HL-60/S4 (cell line): ENCODE measurements around the gene STOM.

Source experiments
- in situ Hi-C: fragments of 300-500 bp; cut with MboI; formaldehyde crosslinking; loops from 2 replicates; pipeline ENCODE4 v1.14.3; 2022; ENCODE audit warnings: low sequenced_read_pairs

Gene STOM

GRCh38 chr9:121369595-121370265, at the start of gene STOM:
Gene STOM (minus strand): TSS chr9:121370250. CDS start chr9:121370187, 63 bp downstream.
- in situ Hi-C loops = no loop called here

DNA sequence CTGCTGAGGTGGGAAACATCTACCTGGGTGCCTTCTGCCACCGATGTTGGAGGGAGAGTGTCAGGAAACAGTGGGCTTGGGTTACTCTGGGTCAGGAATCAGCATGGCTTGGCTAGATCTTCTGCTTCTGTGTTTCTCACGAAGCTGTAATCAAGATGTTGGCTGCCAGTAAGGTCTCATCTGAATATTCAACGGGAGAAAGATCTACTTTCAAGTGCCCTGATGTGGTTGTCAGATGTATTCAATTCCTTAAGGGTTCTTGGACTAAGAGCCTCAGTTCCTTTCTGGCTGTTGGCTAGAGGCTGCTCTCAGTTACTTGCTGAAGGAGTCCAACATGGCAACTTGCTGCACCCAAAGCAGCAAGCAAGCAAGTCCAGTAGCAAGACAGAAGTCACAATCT, 41.9 kb upstream of the STOM start:
- in situ Hi-C loops = no loop called here

DNA sequence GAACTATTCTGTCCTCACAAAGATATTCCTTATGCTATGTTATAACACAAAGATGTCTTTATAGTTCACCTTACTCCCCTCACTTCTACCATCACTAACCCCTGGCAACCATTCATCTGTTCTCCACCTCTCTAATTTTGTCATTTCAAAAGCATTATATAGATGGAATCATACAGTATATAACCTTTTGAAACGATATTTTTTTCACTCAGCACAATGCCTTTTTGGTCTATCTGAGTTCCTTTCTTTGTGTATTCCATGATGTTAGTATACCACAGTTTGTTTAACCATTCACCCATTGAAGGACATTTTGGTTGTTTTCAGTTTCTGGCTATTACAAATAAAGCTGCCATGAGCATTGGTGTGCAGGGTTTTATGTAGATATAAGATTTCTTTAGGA, 35.8 kb upstream of the STOM start:
- in situ Hi-C loops = no loop called here

DNA sequence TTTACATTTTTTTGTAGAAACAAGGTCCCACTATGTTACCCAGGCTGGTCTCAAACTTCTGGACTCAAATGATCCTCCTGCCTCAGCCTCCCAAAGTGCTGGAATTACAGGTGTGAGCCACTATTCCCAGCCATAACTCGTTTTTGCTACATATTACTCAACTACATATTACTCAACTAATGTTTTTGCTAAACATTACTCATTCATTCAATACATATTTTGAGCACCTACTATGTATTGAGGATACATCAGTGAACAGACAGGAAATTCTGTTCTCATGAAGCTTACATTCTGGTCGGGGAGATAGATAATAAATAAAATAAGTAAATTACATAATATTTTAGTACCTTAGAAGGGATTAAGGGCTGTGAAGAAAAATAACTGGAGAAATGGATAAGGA, 34.9 kb upstream of the STOM start:
- in situ Hi-C loops = no loop called here

DNA sequence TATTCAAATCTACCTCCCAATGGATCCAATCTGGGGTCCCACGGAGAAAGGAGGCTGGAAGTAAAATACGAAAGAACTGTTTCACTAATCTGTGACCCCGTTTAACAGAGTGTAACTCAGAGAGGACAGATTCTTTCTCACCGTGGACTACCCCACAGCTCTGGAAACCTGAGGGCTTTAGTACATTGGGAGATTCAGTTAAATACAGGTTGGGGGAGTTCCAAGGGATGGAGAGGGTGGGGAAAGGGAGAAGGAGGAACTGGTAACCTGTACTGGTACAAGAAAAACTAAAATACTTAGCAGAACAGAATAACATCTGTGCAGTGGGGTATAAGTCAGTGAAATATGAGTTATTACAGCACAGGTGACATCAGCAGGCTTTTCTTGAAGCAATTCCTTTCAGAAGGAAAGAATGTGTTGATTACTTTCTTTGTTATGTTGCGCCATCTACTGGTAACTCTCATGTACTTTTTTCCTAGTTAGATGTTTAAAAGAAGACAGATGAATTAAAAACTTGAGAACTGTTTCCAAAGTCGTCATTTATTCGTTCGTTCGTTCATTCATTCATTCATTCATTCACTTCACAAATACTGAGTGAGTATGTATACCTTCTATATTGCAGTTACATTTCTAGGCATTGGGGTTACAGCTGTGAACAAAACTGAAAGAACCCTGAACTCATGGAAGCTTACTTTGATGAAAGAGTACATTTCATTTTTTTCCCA, 30.0 kb upstream of the STOM start:
- in situ Hi-C loops = loop anchor here (5.0 to 25.0 kb wide), 4 partner anchors 83 to 663 kb away; no protein-coding TSS in a partner anchor

- in situ Hi-C loops = loop anchor here (5.0 to 25.0 kb wide), 4 partner anchors 82 to 662 kb away; no protein-coding TSS in a partner anchor
Measured at GRCh38 chr9:121399126-121399882, 29.3 kb upstream of the STOM start.

DNA sequence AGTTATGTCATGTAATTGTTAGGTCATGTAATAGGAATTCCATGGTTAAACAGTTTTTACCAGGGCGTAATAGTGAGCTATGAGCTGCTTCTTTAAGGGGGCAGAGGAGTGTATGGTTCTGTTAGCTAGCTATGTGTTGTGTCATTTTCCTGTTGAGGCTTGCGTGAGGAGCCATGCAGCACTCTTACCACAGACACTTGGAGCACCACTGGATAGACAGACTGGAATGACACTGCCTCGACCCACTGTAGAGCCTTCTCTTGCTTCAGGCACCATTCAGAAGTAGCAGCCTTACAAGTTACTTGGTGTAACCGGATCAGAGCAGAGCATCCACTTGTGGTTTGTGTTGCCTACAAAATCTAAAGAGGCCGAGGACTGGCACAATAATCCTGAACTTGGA, 28.3 kb upstream of the STOM start:
- in situ Hi-C loops = loop anchor here (5.0 to 25.0 kb wide), 4 partner anchors 81 to 661 kb away; no protein-coding TSS in a partner anchor

DNA sequence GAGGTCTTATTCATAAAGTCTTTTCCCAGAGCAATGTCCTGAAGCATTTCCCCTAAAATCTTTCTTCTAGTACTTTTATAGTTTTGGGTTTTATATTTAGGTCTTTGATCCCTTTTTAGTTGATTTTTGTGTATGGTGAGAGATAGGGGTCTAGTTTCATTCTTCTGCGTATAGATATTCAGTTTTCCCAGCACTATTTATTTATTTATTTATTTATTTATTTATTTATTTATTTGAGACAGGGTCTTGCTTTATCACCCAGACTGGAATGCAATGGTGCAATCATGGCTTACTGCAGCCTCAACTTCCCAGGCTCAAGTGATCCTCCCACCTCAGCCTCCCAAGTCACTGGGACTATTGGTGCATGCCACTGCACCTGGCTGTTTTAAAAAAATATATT, 27.2 kb upstream of the STOM start:
- in situ Hi-C loops = loop anchor here (5.0 to 25.0 kb wide), 4 partner anchors 80 to 660 kb away; no protein-coding TSS in a partner anchor

- in situ Hi-C loops = loop anchor here (5.0 to 25.0 kb wide), 4 partner anchors 78 to 658 kb away; no protein-coding TSS in a partner anchor
Measured at GRCh38 chr9:121395558-121395957, 25.5 kb upstream of the STOM start.

- in situ Hi-C loops = loop anchor here (25.0 kb wide), 2 partner anchors 407 to 657 kb away; no protein-coding TSS in a partner anchor
Measured at GRCh38 chr9:121394292-121394691, 24.2 kb upstream of the STOM start.

DNA sequence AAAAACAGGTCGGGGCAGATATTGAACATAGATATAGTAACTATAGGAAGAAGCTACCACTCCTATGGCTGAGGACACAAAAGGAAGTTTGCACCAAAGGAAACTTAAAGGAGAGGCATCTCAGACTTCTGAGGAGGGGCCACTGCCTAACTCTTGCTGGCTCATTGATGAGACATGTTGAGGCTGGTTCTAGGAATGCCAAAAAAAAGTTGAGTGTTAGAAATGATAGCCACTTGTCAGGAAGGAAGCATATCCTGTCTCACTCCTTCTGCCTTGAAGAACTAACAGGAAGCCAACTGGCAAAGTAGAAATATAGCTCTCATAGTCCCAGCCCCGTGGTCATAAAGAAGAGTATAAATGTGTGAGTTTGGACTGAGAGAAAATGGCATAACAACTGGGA, 23.3 kb upstream of the STOM start:
- in situ Hi-C loops = loop anchor here (25.0 kb wide), 2 partner anchors 406 to 656 kb away; no protein-coding TSS in a partner anchor

GRCh38 chr9:121390372-121390771, 20.3 kb upstream of the STOM start:
- in situ Hi-C loops = loop anchor here (25.0 kb wide), 2 partner anchors 403 to 653 kb away; no protein-coding TSS in a partner anchor

- in situ Hi-C loops = loop anchor here (25.0 kb wide), 2 partner anchors 401 to 651 kb away; no protein-coding TSS in a partner anchor
Measured at GRCh38 chr9:121388140-121388905, 18.3 kb upstream of the STOM start.

DNA sequence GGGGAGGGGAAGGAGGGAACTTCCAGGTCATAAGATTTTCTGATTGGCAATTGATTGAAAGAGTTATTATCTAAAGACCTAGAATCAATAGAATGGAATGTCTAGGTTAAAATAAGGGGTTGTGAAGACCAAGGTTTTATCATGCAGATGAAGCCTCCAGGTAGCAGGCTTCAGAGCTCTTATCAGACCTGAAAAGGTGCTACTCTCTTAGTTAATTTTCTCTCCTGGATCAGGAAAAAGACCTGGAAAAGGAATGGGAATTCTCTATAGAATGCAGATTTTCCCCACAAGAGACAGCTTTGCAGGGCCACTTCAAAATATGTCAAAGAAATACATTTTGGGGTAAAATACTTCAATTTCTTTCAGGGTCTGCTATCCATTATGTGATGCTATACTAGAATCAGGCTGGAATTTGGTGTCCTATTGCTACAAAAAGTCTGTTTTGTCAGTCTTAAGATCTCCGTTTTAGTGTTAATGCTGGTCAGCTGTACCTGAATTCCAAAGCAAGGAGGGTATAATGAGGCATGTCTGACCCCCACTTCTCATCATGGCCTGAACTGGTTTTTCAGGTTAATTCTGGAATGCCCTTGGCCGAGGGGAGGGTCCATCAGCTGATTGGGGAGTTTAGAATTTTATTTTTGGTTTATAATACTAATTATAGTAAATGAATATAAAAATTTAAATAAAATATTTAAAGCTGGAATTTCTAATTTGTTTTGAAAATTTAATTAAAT, 16.6 kb upstream of the STOM start:
- in situ Hi-C loops = loop anchor here (25.0 kb wide), 2 partner anchors 399 to 649 kb away; no protein-coding TSS in a partner anchor

DNA sequence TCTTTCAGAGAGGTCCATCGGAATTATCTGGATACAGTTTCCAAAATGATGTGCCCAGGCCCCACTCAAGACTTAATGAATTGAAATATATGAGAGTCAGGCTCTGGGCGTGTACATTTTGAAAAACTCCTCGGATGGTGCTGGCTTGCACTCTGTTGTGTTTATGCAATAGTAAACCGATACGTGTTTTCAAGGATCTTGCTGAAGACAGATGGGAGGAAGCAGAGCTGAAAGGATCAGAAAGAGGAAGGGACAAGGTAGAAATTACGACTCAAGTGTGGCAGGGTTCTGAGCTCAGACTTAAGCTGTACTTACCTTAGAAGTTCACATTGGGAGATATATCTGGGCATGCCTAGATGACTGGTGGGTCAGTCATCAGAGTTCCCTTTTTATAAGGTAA, 13.7 kb upstream of the STOM start:
- in situ Hi-C loops = loop anchor here (25.0 kb wide), 2 partner anchors 396 to 646 kb away; no protein-coding TSS in a partner anchor

- in situ Hi-C loops = loop anchor here (25.0 kb wide), 2 partner anchors 394 to 644 kb away; no protein-coding TSS in a partner anchor
Measured at GRCh38 chr9:121380846-121381245, 10.8 kb upstream of the STOM start.

DNA sequence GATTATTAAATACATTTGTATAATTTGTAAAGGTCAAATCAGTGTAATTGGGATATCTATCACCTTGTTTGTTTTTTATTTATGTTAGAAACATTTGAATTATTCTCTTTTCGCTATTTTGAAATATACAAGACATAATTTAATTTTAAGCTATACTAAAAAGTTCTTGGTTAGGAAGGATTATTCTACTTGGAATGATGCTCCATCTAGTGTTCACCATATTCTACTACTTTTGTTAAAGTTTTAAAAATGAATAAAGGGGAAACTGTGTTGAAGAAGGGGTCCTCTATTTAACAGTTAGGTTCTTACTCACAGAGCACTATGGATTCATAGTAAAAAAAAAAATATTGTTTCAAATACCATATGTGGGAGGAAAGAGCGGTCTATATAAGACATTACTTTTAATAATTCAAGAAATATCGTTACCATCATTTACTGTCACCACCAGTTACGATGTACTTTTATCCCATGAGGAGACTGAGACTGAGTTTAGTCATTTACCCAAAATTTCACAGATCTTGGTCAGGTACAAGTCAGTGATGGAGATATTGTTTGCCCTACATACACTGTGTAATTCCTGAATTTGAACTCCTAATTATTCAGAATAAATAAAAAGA, 6.3 kb upstream of the STOM start:
- in situ Hi-C loops = loop anchor here (25.0 kb wide), 2 partner anchors 389 to 639 kb away; no protein-coding TSS in a partner anchor

DNA sequence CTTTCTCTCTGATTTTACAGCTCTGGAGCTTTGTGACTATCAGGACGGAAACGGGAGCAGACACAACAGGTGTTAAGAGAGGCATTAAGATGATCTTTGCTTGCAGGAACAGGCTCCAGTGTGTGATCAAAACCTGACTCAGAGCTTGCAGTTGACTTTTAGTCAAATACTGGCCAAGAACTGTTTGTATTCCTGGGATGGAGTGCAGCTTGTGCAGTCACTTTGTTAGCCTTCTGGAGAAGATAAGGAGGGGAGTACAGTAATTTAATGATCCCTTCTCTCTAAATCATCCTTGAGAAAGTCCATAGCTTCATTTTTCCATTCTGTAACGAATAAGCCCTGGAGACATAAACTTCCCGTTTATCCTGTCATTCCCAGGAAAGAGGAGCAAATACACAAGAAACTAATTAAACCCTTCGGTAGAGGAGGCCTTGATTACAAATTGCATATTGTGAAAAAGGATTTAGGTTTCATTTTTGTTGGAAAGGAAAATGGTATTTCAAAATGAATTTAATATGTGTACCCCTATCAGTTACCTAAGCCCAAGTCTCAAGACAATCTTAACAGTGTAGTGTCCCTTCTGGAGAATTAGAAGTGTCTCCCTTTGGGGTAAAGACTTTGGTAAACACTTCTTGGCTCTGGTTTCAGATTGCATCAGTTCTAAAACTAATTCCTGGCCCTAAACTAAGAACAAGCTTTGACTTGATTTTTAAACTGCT, 3.1 kb upstream of the STOM start:
- in situ Hi-C loops = no loop called here
